NCI-H2196 treated with DMSO at 0.1 percent for 48 hours (cell line): ENCODE data around the gene CYP2D6.
A peak's percentile ranks its signal among the peaks of the same experiment; 100 is the strongest.
"Not testable (repeated sequence)": the region's sequence is repeated elsewhere in the genome, so short reads cannot be mapped to it uniquely, and the experiment has no call there.

Source experiments
- DNase-seq: peaks from one replicate; lab custom pipeline; 2025; ENCODE audit not compliant: unreplicated experiment; lab: John Stamatoyannopoulos, UW

The CYP2D6 gene

DNA sequence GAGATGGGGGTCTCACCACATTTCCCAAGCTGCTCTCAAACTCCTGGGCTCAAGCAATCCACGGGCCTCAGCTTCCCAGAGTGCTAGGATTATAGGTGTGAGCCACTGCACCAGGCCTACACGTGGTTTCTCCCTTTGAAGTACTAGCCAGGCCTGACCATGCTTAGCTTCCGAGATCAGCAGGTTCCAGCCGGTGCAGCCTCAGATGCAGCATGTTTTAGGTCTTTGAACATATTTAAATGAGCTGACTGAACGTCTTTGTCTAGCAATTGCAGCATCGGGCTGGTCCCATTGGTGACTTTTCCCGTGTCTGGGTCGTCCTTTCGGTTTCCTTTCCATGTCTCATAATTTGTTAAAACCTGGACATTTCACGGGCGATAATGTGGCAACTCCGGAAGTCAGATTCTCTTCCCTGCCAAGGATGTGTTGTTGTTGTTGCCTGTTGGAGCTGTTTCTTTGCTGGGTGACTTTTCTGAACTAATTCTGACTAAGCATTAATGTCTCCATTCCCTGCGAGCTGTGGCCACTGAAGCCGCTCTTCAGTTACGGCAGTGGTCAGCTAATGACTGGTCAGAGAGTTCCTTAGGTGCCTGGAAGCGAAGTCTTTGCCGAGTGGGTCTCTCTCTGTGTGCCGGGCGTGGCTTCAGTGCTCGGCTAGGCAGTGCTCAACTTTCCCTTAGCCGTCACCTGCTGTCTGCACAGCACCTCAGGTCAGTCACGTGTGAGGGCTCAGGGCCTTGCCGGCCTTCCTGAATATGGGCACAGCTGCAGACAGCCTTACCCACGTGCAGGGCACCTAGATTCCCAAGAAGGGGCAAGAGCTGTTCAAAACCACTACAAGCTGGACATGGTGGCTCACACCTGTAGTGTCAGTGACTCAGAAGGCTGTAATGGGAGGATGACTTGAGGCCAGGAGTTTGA is 3.8 kb upstream of the CYP2D6 start:
- no peak for DNase-seq

DNA sequence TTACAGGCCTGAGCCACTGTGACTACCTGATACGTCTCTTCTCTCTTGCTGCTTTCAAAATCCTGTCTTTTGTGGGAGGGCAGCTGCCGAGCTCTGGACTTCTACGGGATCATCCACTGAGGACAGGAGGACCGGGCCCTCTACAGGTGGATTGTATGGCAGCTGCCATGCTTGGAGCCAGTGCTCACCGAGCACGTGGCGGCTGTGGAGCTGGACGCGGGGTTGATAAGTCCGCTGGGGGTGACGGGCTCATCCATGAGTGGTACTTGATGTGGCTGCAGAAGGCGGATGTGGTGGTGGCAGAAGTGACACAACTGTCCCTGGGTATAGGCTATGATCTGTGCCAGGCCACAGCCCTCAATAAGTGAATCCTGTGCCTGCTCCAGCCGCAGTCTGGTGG is 1.8 kb upstream of the CYP2D6 start:
- no peak for DNase-seq

DNA sequence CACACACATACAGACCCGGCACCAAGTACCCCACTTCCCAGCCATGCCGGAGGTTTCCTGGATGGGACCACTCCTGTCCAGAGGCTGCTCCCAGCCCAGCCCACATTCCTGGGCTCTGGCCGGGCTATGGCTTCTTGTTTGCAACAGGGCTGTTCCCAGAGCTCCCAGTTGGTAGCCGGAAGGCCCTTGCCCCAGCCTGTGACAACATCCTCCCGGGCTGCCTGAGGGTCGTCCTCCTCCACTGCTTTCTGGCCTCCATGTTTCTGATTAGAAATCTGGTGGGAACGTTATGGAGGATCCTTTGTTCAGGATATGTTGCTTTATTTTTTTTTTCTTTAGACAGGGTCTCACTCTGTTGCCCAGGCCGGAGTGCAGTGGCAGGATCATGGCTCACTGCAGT is 952 bp upstream of the CYP2D6 start:
- no peak for DNase-seq

DNA sequence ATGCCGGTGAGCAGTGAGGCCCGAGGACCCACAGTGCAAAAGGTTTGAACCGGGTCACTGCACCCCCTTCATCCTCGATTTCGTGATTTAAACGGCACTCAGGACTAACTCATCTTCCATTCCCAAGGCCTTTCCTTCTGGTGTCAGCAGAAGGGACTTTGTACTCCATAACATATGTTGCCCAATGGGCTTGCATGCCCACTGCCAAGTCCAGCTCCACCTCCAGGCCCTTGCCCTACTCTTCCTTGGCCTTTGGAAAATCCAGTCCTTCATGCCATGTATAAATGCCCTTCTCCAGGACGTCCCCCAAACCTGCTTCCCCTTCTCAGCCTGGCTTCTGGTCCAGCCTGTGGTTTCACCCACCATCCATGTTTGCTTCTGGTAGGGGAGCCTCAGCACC is 428 bp downstream of the CYP2D6 start:
- DNase-seq: not testable (repeated sequence)

DNA sequence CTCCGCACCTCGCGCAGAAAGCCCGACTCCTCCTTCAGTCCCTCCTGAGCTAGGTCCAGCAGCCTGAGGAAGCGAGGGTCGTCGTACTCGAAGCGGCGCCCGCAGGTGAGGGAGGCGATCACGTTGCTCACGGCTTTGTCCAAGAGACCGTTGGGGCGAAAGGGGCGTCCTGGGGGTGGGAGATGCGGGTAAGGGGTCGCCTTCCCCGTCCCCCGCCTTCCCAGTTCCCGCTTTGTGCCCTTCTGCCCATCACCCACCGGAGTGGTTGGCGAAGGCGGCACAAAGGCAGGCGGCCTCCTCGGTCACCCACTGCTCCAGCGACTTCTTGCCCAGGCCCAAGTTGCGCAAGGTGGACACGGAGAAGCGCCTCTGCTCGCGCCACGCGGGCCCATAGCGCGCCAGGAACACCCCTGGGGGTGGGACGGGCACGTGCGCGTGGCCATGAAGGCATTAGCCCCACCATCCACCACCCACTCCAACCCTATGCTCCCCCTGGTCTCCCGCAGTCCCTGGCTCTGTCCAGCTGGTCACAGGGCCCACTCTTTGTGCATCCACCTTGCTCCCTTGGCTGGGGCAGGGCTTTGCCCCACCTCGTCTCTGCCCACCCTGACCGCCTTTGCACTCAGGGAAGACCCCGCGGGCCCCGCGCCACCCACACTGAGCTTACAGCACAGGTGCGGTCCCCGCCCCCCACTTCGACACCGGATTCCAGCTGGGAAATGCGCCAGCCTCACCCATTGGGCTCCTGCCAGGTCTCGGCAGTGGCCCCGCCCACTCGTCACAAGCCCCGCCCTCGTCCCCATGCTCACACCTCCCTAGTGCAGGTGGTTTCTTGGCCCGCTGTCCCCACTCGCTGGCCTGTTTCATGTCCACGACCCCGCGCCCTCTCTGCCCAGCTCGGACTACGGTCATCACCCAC is 1.6 kb downstream of the CYP2D6 start:
- peak; percentile 16 for DNase-seq

DNA sequence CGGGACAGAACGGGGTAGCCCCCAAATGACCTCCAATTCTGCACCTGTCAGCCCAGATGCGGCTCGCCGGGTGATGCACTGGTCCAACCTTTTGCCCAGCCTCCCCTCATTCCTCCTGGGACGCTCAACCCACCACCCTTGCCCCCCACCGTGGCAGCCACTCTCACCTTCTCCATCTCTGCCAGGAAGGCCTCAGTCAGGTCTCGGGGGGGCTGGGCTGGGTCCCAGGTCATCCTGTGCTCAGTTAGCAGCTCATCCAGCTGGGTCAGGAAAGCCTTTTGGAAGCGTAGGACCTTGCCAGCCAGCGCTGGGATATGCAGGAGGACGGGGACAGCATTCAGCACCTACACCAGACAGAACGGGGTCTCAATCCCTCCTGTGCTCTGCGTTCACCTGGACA is 2.6 kb downstream of the CYP2D6 start:
- DNase-seq: not testable (repeated sequence)

DNA sequence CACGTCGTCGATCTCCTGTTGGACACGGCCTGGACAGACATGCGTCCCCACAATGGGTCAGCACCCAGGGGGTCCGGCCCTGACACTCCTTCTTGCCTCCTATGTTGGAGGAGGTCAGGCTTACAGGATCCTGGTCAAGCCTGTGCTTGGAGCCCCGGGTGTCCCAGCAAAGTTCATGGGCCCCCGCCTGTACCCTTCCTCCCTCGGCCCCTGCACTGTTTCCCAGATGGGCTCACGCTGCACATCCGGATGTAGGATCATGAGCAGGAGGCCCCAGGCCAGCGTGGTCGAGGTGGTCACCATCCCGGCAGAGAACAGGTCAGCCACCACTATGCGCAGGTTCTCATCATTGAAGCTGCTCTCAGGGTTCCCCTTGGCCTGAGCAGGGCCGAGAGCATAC is 3.0 kb downstream of the CYP2D6 start:
- DNase-seq: no peak

DNA sequence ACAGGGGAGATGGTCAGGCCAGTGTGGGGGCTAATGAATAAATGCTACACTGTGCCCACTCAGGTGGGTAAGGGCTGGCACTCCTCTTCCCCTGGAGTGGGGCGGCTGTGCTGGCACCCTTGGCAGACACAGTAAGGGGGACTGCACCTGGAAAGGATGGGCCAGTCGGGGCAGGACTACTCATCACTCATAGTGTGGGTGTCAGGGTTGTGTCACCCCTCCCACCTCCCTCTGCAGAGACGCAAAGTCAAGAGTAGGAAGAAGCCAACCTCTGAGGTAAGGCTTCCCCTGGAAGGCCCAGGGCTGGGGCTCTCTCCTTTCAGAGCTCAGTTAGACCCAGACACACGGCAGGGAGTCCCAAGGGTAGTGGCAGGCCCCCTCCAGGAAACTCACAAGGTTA is 7.1 kb downstream of the CYP2D6 start:
- not testable (repeated sequence) for DNase-seq

DNA sequence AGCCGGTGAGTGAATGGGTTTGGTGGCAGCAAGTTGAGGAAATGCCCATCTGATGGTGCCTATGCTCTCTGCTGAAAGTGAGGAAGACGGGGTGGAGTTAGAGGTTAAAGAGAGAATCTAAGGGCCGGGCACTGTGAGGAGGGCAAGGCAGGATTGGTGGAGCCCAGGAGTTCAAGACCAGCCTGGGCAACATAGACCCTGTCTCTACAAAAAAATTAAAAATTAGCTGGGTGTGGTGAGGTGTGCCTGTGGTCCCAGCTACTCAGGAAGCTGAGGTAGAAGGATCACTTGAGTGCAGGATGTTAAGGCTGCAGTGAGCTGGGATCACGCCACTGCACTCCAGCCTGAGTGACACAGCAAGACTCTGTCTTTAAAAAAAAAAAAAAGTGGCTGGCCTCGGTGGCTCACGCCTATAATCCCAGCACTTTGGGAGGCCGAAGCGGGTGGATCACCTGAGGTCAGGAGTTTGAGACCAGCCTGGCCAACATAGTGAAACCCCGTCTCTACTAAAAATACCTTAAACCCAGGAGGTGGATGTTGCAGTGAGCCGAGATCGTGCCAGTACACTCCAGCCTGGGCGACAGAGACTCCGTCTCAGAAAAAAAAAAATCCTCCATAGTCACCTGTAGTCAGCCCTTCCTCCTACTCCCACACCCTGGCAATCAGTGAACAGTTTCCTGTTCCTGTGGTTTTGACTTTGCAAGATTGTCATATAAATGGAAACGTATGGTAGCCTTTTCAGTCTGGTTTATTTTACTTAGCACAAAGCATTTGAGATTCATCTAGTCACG is 10.2 kb downstream of the CYP2D6 start:
- not testable (repeated sequence) for DNase-seq

DNA sequence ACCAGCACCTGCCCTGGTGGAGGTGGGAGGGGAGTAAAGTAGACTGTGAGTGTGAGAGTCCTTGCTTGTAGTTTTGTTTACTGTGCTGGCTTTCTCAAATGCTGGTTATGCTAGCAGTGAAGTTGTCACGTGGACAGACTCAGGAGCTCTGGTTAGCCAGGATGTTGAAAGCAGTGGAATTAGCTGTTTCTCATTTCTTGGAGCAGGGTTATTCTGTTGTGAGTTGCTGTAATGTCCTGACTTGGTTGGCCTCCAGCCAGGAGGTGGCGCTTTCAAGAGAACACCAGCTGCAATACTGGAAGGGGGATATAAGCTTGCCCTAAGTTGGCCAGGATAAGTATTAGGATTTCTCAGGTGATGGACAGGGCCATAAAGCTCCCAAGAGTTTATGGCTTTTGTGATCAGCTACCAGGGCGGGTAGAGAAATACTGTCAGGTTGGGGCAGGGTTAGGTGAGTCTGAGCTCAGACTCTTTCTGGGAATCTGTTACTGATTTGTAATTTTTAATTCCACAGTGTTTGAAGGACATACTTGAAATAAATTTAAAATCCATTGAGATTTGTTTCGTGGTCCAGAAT is 13.7 kb downstream of the CYP2D6 start:
- DNase-seq: no peak

DNA sequence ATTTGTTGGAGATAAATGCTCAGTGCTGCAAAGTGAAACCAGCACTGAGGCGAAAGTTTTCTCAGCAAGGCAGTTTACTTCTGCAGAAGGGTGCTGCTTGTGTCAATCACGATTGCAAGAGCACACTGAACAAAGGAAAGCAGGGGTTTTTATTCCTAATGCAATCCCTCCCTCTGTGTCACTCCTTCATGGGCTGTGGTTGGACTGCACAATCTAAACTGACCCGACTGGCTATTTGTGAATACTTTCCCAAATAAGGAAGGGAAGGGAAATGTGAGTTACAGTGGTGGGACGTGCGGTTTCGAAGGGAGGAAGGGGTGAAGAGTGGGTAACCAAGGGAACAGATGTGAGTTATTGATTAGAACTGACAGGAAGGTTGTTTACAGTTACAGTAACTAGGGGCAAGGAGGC is 15.2 kb downstream of the CYP2D6 start:
- DNase-seq: not testable (repeated sequence)

DNA sequence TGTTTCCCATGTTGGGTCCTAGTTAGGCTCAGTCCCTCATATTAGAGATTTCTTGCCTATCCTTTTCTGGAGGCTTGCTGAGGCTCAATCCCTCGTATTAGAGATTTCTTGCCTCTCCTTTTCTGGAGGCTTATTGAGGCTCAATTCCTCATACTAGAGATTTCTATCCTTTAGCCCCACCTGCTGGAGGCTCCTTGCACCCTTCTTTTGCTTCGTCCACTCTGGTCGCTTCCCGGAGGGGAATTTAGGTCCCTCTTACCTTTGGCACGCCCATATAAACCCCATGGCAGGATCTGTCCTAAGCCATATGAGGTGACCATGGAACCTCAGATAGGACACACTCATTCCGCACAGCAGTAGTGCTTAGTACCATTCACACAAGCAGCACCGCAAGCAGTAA is 15.9 kb downstream of the CYP2D6 start:
- no peak for DNase-seq

DNA sequence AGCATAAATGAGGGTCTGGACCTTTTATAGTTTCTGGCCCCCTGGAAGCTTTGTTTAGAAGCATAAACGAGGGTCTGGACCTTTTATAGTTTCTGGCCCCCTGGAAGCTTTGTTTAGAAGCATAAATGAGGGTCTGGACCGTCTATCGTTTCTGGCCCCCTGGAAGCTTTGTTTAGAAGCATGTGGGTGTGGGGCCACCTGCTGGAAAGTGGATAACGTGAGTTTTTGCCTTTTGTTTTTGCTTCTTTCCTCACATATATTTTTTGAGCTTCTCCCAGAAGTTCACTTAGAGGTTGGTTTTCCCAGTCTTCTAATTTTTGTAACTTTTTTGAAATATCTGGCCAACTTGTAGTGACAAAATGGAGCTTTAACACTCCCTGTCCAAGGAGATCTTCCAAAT is 17.8 kb downstream of the CYP2D6 start:
- DNase-seq: not testable (repeated sequence)

DNA sequence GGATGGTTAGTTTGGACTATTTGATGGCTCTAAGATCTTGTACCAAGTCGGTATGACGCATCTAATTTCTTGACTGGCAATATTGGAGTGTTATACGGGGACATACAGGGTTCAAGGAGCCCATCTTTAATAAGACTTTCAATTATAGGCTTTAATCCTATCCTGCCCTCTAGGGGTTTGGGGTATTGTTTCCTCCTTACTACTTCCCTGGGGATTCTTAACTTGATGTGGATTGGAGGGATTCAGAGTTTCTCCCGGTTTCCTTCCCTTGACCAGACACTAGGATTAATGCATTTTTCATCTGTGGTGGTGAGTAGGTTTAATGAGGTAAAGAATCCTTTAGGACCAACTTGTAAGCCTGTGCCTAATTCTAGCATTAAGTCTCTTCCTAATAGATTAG is 18.8 kb downstream of the CYP2D6 start:
- DNase-seq: no peak

DNA sequence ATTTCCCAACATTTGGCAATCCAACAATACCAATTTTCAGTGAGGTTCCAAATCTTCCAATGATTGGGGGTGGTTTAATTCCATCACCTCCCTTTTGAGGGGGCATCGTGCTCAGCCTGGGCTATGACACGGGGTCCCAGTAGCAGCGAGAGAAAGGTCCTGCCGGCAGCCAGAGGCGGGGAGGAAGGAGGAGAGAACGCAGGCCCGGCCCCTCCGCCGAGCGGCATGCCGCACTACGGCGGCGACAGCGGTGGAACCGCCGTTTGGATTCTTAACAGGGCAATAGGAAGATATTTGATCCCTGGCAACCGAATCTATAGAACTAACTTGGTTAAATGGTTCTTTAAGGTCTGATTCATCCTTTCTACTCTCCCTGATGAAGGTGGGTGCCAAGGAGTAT is 21.8 kb downstream of the CYP2D6 start:
- DNase-seq: no peak

DNA sequence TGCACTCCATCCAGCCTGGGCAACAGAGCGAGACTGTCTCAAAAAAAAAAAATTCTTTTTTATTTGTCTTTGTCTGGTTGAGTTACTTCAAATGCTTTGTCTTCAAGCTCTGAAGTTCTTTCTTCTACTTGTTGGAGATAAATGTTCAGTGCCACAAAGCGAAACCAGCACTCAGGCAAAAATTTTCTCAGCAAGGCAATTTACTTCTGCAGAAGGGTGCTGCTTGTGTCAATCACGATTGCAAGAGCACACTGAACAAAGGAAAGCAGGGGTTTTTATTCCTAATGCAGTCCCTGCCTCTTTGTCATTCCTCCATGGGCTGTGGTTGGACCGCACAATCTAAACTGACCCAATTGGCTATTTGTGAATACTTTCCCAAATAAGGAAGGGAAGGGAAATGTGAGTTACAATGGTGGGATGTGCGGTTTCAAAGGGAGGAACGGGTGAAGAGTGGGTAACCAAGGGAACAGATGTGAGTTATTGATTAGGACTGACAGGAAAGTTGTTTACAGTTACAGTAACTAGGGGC is 26.2 kb downstream of the CYP2D6 start:
- DNase-seq: not testable (repeated sequence)

DNA sequence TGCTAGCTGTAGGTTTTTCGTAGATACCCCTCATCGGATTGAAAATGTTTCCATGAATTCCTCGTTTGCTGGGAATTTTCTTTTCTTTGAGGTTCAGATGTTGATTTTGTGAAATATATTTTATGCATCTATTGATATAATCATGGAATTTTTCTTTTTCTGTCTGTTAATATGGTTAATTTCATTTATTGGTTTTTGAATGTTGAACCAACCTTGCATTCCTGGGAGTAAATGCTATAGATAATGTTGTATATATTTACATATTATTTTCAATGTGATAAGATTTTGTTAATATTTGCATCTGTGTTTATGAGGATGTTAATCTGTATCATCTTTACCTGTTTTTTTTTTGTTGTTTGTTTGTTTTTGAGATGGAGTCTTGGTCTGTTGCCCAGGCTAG is 29.4 kb downstream of the CYP2D6 start:
- DNase-seq: no peak

DNA sequence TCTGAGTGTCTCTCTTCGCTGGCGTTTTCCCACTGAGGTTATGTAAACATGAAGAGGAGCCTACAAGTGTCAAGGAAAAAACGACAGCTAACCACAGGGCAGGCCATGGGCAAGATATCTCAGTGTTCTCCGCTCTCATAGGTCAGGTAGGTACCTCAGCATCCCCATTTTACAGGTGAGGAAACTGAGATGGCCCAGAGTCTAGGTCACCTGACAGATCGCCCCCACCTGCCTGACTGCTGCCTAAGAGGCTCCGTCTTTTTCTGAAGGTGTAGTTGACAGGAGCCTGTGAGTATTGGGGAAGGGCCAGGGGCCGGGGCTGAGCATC is 39.2 kb downstream of the CYP2D6 start:
- no peak for DNase-seq

DNA sequence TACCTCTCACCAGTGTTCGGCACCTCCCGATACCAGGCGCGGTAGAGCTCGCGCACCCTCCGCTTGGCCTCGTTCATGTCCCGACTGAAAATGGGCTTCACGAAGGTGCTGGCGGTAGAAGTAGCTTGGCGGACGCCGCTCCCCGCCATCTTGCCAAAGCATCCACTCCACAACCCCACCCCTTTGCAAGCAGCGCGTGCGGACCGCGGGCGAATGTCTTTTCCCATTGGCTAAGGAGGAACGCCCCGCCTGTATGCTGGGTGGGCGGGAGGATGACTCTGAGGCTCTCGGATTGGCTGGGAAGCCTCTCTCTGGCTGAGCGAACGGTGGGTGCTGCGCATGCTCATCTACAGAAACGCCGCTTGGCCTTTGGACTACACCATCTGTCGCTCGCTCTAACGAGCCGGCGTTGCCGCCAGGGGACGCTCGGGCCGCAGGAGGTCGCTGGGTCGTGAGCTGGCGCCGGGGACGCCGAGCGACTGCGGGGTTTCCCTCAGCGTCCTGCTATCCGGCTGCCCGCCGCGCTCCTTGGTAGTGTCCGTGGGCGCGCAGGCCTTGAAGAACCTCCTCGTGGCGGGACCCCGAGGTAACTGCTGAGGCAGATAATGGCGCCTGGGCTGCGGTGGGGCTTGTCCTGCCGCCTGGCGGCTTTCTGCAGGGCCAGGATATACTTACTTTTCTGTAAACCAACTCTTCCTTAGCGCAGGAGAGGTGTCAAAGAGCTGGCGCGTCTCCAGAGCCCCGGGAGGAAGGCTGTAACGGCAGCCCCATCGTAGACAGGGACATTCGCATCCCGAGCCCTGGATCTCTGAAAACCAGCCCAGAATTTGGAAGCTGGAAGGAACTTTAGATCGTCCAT is 39.8 kb downstream of the CYP2D6 start, which contains the start of gene NDUFA6:
Gene NDUFA6, minus strand, starts transcription at position 177 of the 859 bp plus-strand sequence. Its CDS starts 28 bp downstream, at position 149.
- DNase-seq: peak; percentile 99

DNA sequence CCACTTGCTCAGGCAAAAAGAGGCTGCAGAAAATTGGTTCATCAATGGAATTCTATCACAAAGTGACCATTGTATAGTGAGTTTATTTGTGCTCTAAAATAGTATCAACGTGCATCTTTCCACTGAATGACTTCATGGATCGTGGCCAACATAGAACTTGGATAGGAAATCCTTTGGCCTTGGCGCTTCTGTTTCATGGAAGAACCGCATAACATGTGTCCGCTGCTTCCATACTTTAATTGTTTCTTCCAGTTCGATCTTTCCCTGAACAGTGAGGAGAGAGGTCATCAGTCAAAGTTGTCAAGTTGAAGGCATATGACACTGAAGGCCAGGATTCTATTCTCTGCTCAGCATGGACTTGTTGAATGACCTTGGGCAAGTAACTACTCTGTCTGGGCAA is 44.6 kb downstream of the CYP2D6 start:
- DNase-seq: no peak
